Ovary (tissue), 9 donors: ENCODE measurements around the gene TXNRD2. TPM values are rescaled to one million over a fixed set of nuclear protein-coding genes. Genes with fewer than 3 reads are reported as not detected.

ENCODE experiments used
- DNase-seq, 5 donors: peaks; one replicate each; pipeline ENCODE4 v3.0.0-alpha.2; 2019 to 2020
- H3K27ac ChIP-seq, 2 donors: fragments of 200-600 bp; one replicate each; pipeline versions ENCODE4 v1.5.1 to v1.8.0; 2019 to 2022
- H3K27me3 ChIP-seq: fragments of 200-600 bp; one replicate; pipeline ENCODE4 v1.8.0; 2022
- H3K36me3 ChIP-seq: fragments of 200-600 bp; sonication (generic); one replicate; pipeline ENCODE4 v1.5.1; 2019
- H3K4me1 ChIP-seq: one replicate; pipeline ENCODE4 v1.8.1; 2013; ENCODE audit warnings: mild to moderate bottlenecking, moderate library complexity; ENCODE audit not compliant: insufficient read depth
- H3K4me3 ChIP-seq: fragments of 200-600 bp; sonication (generic); one replicate; pipeline ENCODE4 v1.5.1; 2017
- H3K9me3 ChIP-seq, 2 donors: fragments of 200-600 bp in 1 of 2; sonication (generic) in 1 of 2; one replicate each; pipeline versions ENCODE4 v1.5.1 to v1.8.1; 2013 to 2019; ENCODE audit warnings: mild to moderate bottlenecking in 1 of 2, moderate library complexity in 1 of 2
- EP300 ChIP-seq: sonication (generic); formaldehyde crosslinking; IDR thresholded peaks from one replicate; pipeline ENCODE4 v1.6.1; 2017; ENCODE audit warnings: antibody characterized with exemption
- POLR2A ChIP-seq: fragments of 450-650 bp; IDR thresholded peaks from one replicate; pipeline ENCODE4 v1.6.1; 2017; ENCODE audit warnings: antibody characterized with exemption, mild to moderate bottlenecking, moderate library complexity
- WGBS, 3 donors: extraction: QIAGEN DNeasy Blood & Tissue Kit in 1 of 3; methylation state at CpG; one replicate each; pipeline versions ENCODE4 v1.1.5 to v1.1.7; 2013 to 2017; 5-methylcytosine and 5-hydroxymethylcytosine counted together
- intact Hi-C, 4 donors: fragments of 100-400 bp; cut with DNase I; formaldehyde crosslinking; loops; one replicate each; pipeline versions ENCODE4 v1.11.0 to v1.15.1; 2022 to 2023
- polyA plus RNA-seq, 2 donors: library from polyadenylated mRNA; stranded (reverse); fragments of 200-250 nt in 1 of 2; fragments of 350-450 nt in 1 of 2; fragmentation: Illumina TruSeq in 1 of 2; extraction: RNeasy Lipid Tissue Mini Kit (QIAGEN cat#74804) in 1 of 2; gene quantifications; one replicate each; pipeline ENCODE4 v1.2.3, GENCODE V29; 2013 to 2014
- total RNA-seq, 7 donors: library from RNA; depleted of rRNA in 2 of 7; stranded (reverse); fragments of >200 nt in 2 of 7; fragmentation: NEBNext Ultra II Directional in 3 of 7; extraction: Animal tissue kit (Norgen Biotek cat#: 25700) in 3 of 7; gene quantifications; one replicate each; pipeline versions ENCODE4 v1.1.0 to v1.2.4, GENCODE V29; 2016 to 2023
- TF ChIP-seq, protein P1 (sequence below), 3 donors: fragments of 450-650 bp in 2 of 3; fragments of 200-600 bp in 1 of 3; IDR thresholded peaks; one replicate each; pipeline versions ENCODE4 v1.5.1 to v1.8.0; 2016 to 2022; ENCODE audit warnings: antibody characterized with exemption in 3 of 3, mild to moderate bottlenecking in 1 of 3
- donor health status: DM: no; HTN: no; CAD: no; lungs with moderate emphysema.
- donor health status: DM: no; HTN: no; CAD: no.
- donor health status: Bipolar disorder and iron deficiency.
- donor health status: DM: yes; HTN: yes; CAD: no.
- donor health status: DM: no; HTN: no; CAD: no.
- donor health status: DM: yes; HTN: yes; CAD: no.

TXNRD2 gene
- total and polyA plus RNA-seq, 9 donors = 21.3 to 37.8 (median 26.9) TPM

- Histone ChIP-seq H3K27ac (no peak overlapping the region), H3K4me3 (no peak overlapping the region), H3K36me3 (no peaks in the 10 kb centered on the region), H3K27me3 (no peaks in the 10 kb centered on the region), H3K9me3 (no peaks in the 10 kb centered on the region), H3K4me1 (no peaks in the 10 kb centered on the region)
- intact Hi-C loops = no loop called here
- WGBS, 3 donors = 93 to 95% (median 93%) methylated on average over 16 of the region's 16 CpGs
- TF ChIP-seq EP300 (no peak), POLR2A (no peak)
- TF ChIP-seq, protein P1, sequence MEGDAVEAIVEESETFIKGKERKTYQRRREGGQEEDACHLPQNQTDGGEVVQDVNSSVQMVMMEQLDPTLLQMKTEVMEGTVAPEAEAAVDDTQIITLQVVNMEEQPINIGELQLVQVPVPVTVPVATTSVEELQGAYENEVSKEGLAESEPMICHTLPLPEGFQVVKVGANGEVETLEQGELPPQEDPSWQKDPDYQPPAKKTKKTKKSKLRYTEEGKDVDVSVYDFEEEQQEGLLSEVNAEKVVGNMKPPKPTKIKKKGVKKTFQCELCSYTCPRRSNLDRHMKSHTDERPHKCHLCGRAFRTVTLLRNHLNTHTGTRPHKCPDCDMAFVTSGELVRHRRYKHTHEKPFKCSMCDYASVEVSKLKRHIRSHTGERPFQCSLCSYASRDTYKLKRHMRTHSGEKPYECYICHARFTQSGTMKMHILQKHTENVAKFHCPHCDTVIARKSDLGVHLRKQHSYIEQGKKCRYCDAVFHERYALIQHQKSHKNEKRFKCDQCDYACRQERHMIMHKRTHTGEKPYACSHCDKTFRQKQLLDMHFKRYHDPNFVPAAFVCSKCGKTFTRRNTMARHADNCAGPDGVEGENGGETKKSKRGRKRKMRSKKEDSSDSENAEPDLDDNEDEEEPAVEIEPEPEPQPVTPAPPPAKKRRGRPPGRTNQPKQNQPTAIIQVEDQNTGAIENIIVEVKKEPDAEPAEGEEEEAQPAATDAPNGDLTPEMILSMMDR (IDR thresholded peaks at IDR 0.05) = no peak
- no peak for DNase-seq
Observed at GRCh38 chr22:19898831-19899567, 42.6 kb downstream of the TXNRD2 start.

GRCh38 chr22:19898145-19898544, 43.5 kb downstream of the TXNRD2 start:
- no peak overlapping the region for H3K4me3 ChIP-seq
- peaks cover 1% of the 10 kb centered on the region for H3K4me1 ChIP-seq
- TF ChIP-seq, protein P1 (IDR thresholded peaks at IDR 0.05) = no peak
- TF ChIP-seq EP300 = no peak
- no peak for TF ChIP-seq POLR2A
- H3K36me3 ChIP-seq = no peaks in the 10 kb centered on the region
- H3K27me3 ChIP-seq = no peaks in the 10 kb centered on the region
- DNase-seq = no peak
- no peak overlapping the region for H3K27ac ChIP-seq
- intact Hi-C loops = no loop called here
- H3K9me3 ChIP-seq = no peaks in the 10 kb centered on the region
- WGBS, 3 donors = 88 to 96% (median 91%) methylated on average over 7 of the region's 7 CpGs

DNA sequence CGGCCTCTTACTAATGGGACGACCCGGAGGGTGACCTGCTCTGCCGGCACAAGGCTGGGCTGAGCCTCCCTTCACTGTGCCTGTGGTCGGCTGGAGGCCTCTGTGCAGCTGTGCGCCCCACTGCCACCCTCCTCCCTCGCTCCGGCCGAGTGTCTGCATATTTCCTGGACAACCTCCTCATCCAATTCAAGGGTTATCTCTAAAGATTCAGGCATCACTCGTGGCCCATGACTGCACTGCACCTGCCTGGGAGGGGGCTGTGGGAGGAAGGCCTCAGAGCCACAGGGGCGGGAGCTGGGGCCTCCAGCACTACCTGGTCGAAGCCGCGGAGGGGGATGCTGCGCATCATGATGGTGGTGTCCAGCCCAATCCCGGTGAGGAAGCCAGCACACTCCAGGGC, 43.9 kb downstream of the TXNRD2 start:
- WGBS, 3 donors = 89 to 93% (median 91%) methylated on average over 16 of the region's 16 CpGs
- TF ChIP-seq EP300 (no peak), POLR2A (no peak)
- TF ChIP-seq, protein P1 (IDR thresholded peaks at IDR 0.05) = no peak
- Histone ChIP-seq H3K27ac (no peak overlapping the region), H3K4me1 (peaks cover 4% of the 10 kb centered on the region), H3K4me3 (no peak overlapping the region), H3K9me3 (no peaks in the 10 kb centered on the region), H3K27me3 (no peaks in the 10 kb centered on the region), H3K36me3 (no peaks in the 10 kb centered on the region)
- DNase-seq = peak in 1 of 5 donors; percentile 15
- intact Hi-C loops = no loop called here

DNA sequence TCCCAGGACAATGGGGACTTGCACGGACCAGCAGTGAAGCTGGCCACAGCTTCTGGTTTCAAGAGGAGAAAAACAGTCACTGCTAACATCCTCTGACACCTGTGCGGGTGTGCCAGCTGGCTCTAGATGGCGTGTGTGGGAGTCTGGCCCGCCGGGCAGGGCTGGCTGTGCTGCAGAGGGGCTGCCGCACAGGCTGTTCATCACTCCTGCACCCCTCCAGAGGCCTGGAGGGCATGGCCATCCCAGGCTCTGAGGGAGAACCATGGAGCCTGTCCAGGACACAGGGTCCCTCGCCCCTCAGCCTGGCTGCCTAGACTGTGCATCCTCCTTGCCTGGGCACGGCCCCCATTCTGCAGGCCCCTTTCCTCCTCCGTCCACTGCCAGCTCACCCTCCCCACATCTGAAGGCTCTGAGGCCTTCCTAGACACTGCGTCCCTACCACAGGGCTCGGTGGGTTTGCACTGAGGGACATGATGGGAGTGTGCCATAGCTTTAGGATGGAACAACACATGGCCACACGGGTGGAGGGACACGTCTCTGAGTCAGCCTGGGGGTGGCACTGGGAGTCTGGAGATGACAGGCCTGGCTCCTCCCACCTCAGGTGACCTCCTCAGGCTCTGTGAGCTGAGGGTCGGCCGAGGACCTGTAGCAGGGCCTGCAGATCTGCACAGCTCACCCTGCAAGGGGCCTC, 44.8 kb downstream of the TXNRD2 start:
- TF ChIP-seq POLR2A (no peak), EP300 (no peak)
- TF ChIP-seq, protein P1 (IDR thresholded peaks at IDR 0.05) = no peak
- Histone ChIP-seq H3K4me3 (no peak overlapping the region), H3K27ac (no peak overlapping the region), H3K4me1 (peaks cover 8% of the 10 kb centered on the region), H3K27me3 (no peaks in the 10 kb centered on the region), H3K9me3 (no peaks in the 10 kb centered on the region), H3K36me3 (no peaks in the 10 kb centered on the region)
- no peak for DNase-seq
- WGBS, 3 donors = 88 to 89% (median 88%) methylated on average over 13 to 15 of the region's 15 CpGs
- intact Hi-C loops = no loop called here
